ENCODE data around the gene SAFB. TPM values are rescaled to one million over a fixed set of nuclear protein-coding genes. Genes with fewer than 3 reads are reported as not detected.
A peak's percentile ranks its signal among the peaks of the same experiment; 100 is the strongest.

SAFB gene
- total RNA-seq, 1 donor from 2014 or later, result 115 TPM

GRCh38 chr19:5652261-5652660 lies 29.4 kb downstream of the SAFB start:
- ATAC-seq (no peak), DNase-seq (ENCODE audit: low spot score) (no peak)
- intact Hi-C loops (cut with DNase I), result no loop called here

DNA sequence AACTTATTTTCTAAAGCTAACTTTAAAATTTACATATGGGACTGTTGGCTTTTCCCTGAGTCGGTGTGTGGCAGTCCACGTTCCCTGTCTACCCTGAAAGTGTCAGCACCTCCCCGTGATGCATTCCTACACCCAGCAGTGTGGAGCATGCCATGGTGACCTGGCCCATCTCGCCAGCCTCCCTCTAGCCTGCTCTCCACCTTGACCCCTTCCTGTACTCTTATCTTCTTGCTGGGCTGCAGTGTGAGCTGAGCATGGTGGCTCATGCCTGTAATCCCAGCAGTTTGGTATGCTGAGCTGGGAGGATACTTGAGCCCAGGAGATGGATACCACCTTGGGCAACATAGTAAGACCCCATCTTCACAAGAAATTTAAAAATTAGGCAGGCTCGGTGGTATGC lies 32.0 kb downstream of the SAFB start:
- no peak for DNase-seq (ENCODE audit: low spot score)

DNA sequence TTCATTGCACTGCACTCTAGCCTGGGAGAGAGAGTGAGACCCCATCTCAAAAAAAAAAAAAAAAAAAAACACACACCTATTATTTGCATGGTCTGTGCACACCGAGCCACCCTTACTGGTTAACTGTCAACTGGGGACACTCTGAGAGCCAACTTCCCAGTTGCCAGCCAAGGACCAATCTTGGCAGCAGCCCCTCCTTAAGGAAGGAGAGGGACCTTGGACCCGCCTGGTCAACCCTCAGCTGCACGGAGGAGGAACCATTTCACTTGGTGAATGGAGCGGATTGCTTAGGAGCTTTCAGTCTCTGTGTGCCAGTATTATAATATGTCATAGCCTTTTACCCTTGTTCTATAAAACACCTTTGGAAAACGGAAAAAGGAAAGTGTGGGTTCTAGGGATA lies 32.5 kb downstream of the SAFB start:
- ATAC-seq (no peak), DNase-seq (ENCODE audit: low spot score) (no peak)
- intact Hi-C loops (cut with DNase I), result no loop called here

More for the DNA sequence above, 32.0 kb downstream of the SAFB start:
- intact Hi-C loops (cut with DNase I), result no loop called here
- no peak for ATAC-seq

GRCh38 chr19:5661483-5661882 lies 38.6 kb downstream of the SAFB start:
- DNase-seq (ENCODE audit: low spot score) (no peak), ATAC-seq (no peak)
- intact Hi-C loops (cut with DNase I), result no loop called here

GRCh38 chr19:5663904-5664303 lies 41.0 kb downstream of the SAFB start:
- ATAC-seq (no peak), DNase-seq (ENCODE audit: low spot score) (no peak)
- intact Hi-C loops (cut with DNase I), result no loop called here

GRCh38 chr19:5664515-5664914 lies 41.6 kb downstream of the SAFB start:
- intact Hi-C loops (cut with DNase I), result no loop called here

GRCh38 chr19:5665781-5666513 lies 43.1 kb downstream of the SAFB start:
- peak; percentile 21 for ATAC-seq
- DNase-seq (ENCODE audit: low spot score), result no peak
- intact Hi-C loops (cut with DNase I), result no loop called here

More at GRCh38 chr19:5664515-5664914, 41.6 kb downstream of the SAFB start:
- ATAC-seq (no peak), DNase-seq (ENCODE audit: low spot score) (no peak)

DNA sequence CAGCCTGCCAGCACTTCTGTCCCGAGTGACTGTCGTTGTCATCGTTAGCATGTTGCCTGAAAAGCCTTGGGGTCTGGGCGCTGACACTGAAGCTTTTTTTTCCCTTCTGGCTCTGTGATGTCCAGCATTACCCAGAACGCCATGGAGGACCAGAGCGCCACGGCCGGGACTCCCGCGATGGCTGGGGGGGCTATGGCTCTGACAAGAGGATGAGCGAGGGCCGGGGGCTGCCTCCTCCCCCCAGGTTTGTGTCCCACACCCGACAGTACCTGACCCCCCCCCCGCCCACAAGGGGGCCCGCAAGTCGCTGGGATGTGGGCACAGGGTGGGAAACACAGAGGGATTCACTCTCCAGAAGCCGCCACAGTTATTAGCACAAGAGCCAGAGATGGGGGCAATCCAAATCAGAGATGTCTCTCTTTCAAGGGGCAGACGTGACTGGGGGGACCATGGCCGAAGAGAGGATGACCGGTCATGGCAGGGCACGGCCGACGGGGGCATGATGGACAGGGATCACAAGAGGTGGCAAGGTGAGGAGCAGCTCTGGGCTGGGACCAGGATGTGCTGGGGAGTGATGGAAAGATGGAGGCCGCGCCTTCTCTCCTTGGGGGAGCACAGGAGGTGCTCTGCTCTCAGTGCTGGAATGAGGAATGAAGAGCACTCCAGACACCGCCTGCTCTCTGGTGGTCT lies 44.2 kb downstream of the SAFB start:
- intact Hi-C loops (cut with DNase I), result no loop called here
- ATAC-seq (no peak), DNase-seq (ENCODE audit: low spot score) (no peak)

DNA sequence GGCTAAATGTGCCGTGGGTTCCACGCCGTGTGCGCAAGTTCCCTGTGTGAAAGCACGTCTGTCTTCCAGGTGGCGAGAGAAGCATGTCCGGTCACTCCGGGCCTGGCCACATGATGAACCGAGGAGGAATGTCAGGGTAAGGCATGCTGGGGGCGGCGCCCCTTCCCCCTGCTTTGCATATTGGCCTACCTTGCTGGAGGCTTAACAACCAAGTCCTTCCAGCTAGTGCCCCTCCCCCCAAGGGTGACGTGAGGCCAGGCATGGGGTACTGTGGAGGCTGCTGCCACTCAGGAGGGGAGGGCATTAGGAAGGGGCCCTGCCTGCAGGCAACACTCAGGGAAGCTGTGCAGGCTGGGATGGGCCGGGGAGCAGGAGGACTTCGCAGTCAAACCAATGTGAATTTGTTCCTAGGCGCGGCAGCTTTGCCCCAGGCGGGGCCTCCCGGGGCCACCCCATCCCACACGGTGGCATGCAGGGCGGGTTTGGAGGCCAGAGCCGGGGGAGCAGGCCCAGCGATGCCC lies 44.9 kb downstream of the SAFB start:
- ATAC-seq (no peak), DNase-seq (ENCODE audit: low spot score) (no peak)
- intact Hi-C loops (cut with DNase I), result no loop called here

DNA sequence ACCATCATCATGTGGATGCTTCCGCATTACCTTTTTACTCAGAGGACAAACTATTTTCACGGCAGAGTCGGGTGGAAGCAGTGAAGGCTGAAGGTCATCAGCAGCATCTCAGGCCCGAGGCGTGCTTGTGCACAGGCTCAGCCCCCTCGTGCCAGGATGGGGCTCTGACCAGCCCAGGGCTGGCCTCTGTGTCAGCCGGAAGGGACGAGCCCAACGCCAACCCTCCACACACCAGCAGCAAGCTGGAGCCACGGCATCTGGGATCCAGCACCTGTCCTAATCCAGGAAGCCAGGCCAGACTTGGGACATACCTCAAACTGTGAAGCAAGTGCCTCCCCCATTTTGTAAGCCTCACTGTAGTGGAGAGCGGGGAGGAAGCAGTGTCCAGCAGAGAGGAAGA lies 46.3 kb downstream of the SAFB start:
- ATAC-seq, result no peak
- no peak for DNase-seq (ENCODE audit: low spot score)
- intact Hi-C loops (cut with DNase I), result no loop called here

DNA sequence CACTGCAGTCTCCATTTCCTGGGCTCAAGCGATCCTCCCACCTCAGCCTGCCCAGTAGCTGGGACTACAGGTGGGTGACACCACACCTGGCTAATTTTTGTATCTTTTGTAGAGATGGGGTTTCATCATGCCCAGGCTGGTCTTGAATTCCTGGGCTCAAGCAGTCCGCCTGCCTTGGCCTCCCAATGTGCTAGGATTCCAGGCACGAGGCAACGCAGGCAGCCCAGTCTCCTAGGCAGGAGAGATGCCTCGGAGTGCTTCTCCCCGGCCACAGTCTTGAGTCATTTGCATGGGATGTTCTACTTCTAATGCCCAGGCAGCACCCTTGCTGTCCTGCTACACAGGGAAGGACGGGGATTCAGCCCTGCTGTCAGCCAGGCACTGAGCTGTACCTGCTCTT lies 48.7 kb downstream of the SAFB start:
- ATAC-seq (no peak), DNase-seq (ENCODE audit: low spot score) (no peak)
- intact Hi-C loops (cut with DNase I), result no loop called here

DNA sequence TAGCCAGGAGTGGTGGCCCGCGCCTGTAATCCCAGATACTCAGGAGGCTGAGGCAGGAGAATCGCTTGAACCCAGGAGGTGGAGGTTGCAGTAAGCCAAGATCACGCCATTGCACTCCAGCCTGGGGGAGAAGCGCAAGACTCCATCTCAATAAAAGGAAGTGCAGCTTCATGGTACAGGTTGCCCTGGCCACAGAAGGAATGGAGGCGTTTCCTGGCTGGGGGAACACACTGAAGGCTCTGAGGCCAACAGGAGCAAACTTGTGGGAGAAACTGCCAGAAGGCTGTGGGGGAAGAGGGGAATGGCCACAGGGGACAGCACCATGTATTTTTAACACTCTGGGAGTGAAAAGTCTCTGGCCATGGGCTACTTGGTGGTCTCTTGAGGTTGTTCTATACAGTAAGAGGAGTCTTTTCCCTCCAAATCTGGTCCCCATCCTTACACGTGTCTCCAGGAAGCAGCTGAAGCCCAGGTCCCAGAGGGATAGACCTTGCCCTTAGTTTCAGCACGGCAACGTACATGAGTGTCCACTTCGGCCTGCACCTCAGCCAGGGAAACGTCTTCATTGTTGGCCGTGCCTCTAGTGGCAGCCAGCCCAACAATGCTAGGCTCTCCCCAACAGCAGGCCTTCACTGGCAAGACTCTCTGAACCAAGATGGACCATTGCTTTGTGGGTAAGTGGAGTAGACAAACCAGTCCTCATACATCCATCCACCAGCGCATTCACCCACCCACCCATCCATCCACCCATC lies 50.0 kb downstream of the SAFB start:
- DNase-seq (ENCODE audit: low spot score) (no peak), ATAC-seq (no peak)
- intact Hi-C loops (cut with DNase I), result no loop called here

- no peak for ATAC-seq
- DNase-seq (ENCODE audit: low spot score), result no peak
- intact Hi-C loops (cut with DNase I), result no loop called here
These were observed 50.9 kb downstream of the SAFB start for GRCh38 chr19:5673752-5674151.

GRCh38 chr19:5674714-5675113 lies 51.8 kb downstream of the SAFB start:
- intact Hi-C loops (cut with DNase I), result no loop called here
- no peak for DNase-seq (ENCODE audit: low spot score)
- ATAC-seq, result no peak

DNA sequence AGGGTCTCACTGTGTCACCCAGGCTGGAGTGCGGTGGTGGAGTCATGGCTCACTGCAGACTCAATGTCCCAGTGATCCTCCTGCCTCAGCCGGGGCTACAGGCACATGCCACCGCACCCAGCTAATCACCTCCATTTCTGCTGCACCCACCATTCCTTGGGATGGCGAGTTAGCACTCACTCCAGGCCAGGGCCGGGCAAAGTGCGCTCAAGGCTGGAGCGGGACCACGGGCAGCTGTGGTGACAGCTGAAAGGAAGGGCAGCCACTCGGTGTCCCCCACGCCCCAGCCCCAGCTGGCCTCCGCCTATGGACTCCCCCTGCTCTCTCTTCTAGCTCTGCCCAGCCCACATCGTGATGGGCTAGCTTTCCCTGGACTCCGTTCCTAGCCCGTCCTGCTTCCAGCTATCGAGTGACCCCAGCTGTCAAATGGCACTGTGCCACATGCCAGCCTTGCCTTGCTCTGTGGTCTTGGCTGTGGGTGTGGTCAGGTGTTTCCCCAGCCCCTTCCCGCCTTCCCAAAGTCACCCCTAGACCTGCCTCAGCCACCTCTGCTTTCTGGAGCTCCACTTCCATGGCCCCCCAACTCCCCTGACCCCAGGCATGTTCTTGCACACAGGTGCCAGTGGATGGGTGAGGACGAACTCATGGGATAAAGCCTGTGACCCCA lies 53.4 kb downstream of the SAFB start:
- DNase-seq (ENCODE audit: low spot score) (no peak), ATAC-seq (no peak)
- intact Hi-C loops (cut with DNase I), result no loop called here

- intact Hi-C loops (cut with DNase I), result no loop called here
- ATAC-seq, result no peak
- no peak for DNase-seq (ENCODE audit: low spot score)
These were observed 53.9 kb downstream of the SAFB start for GRCh38 chr19:5676772-5677105.

DNA sequence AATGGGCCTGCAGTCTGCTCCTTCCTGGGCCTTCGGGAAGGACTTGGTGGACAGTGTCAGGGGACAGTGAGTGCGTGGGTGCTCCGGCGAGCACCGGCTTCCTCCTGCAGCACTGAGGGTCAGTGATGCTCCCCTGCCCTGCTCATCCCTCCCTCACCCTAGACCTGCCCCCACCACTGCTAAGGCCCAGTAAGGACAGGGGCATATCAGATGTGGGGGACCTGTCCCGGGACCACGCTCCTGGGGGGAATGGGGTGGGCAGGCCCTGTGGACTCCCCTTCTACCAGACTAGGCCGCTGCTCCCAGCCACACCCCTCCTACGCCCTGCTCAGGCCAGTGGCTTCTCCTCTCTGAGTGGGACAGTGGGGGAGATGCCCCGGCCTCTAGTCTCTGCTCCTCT lies 54.3 kb downstream of the SAFB start:
- no peak for ATAC-seq
- intact Hi-C loops (cut with DNase I), result no loop called here
- no peak for DNase-seq (ENCODE audit: low spot score)

GRCh38 chr19:5677580-5677979 lies 54.7 kb downstream of the SAFB start:
- no peak for DNase-seq (ENCODE audit: low spot score)
- intact Hi-C loops (cut with DNase I), result no loop called here
- ATAC-seq, result no peak

- ATAC-seq (no peak), DNase-seq (ENCODE audit: low spot score) (no peak)
- intact Hi-C loops (cut with DNase I), result no loop called here
These were observed 55.3 kb downstream of the SAFB start for GRCh38 chr19:5678071-5678718.

Measured in sciatic nerve (tissue), 2 donors.